Stomach (tissue), 9 donors: ENCODE data around the gene ROBO2. TPM values are rescaled to one million over a fixed set of nuclear protein-coding genes. Genes with fewer than 3 reads are reported as not detected.

ENCODE experiments used
- DNase-seq, 2 donors: peaks; one replicate each; pipeline versions ENCODE4 v3.0.0 to v3.0.0-alpha.2; 2013 to 2019
- H3K27ac ChIP-seq, 5 donors: fragments of 200-600 bp in 4 of 5; sonication (generic) in 4 of 5; one replicate each; pipeline ENCODE4 v1.5.1; 2013 to 2019; ENCODE audit warnings: mild to moderate bottlenecking in 1 of 5, moderate library complexity in 1 of 5
- H3K27me3 ChIP-seq, 3 donors: fragments of 200-600 bp; sonication (generic); one replicate each; pipeline ENCODE4 v1.5.1; 2017 to 2019; ENCODE audit warnings: mixed run types in 1 of 3
- H3K36me3 ChIP-seq, 4 donors: fragments of 200-600 bp; sonication (generic); 1 replicate in 3 of 4; 2 replicates in 1 of 4; pipeline ENCODE4 v1.5.1; 2016 to 2019
- H3K4me1 ChIP-seq, 4 donors: fragments of 200-600 bp; sonication (generic); one replicate each; pipeline ENCODE4 v1.5.1; 2016 to 2019
- H3K4me3 ChIP-seq, 4 donors: fragments of 200-600 bp; sonication (generic) in 3 of 4; one replicate each; pipeline ENCODE4 v1.5.1; 2016 to 2019; ENCODE audit warnings: mild to moderate bottlenecking in 1 of 4
- H3K9me3 ChIP-seq, 4 donors: fragments of 200-600 bp; sonication (generic); one replicate each; pipeline ENCODE4 v1.5.1; 2016 to 2019
- EP300 ChIP-seq: sonication (generic); formaldehyde crosslinking; IDR thresholded peaks from one replicate; pipeline ENCODE4 v1.6.1; 2017; ENCODE audit warnings: antibody characterized with exemption
- POLR2A ChIP-seq, 4 donors: fragments of 450-650 bp; IDR thresholded peaks; one replicate each; pipeline ENCODE4 v1.6.1; 2016; ENCODE audit warnings: antibody characterized with exemption in 4 of 4, control low read depth in 2 of 4, mild to moderate bottlenecking in 1 of 4, moderate library complexity in 1 of 4
- POLR2AphosphoS5 ChIP-seq, 3 donors: sonication (generic); formaldehyde crosslinking; IDR thresholded peaks; one replicate each; pipeline ENCODE4 v1.6.1; 2016; ENCODE audit warnings: antibody characterized with exemption in 3 of 3
- whole genome bisulfite sequencing, 5 donors: extraction: QIAGEN DNeasy Blood & Tissue Kit in 3 of 5; methylation state at CpG; one replicate each; pipeline versions ENCODE4 v1.1.5 to v1.1.7; 2013 to 2018; 5-methylcytosine and 5-hydroxymethylcytosine counted together
- intact Hi-C: fragments of 100-400 bp; cut with DNase I; formaldehyde crosslinking; loops from one replicate; pipeline ENCODE4 v1.15.1; 2023; ENCODE audit warnings: low total_unique reads
- polyA plus RNA-seq, 3 donors: library from polyadenylated mRNA; stranded (reverse); fragments of 200-250 nt; gene quantifications; one replicate each; pipeline ENCODE4 v1.2.3, GENCODE V29; 2013
- total RNA-seq, 5 donors: library from RNA; depleted of rRNA; stranded (reverse); fragments of >200 nt; gene quantifications; one replicate each; pipeline versions ENCODE4 v1.1.0 to v1.2.3, GENCODE V29; 2014 to 2016
- TF ChIP-seq, protein P1 (sequence below), 7 experiments: fragments of 450-650 bp in 4 of 7; fragments of 200-600 bp in 3 of 7; sonication (generic) in 3 of 7; IDR thresholded peaks; one replicate each; pipeline ENCODE4 v1.5.1; 2016 to 2019; ENCODE audit warnings: antibody characterized with exemption in 7 of 7, control low read depth in 2 of 7, mild to moderate bottlenecking in 1 of 7
- donor health status: healthy with polysubstance abuse.
- donor health status: Bipolar disorder and iron deficiency.
- donor health status: healthy.

The ROBO2 gene
- total and polyA plus RNA-seq, 8 donors = 0.25 to 11.4 (median 0.45) TPM; not detected in 2

DNA sequence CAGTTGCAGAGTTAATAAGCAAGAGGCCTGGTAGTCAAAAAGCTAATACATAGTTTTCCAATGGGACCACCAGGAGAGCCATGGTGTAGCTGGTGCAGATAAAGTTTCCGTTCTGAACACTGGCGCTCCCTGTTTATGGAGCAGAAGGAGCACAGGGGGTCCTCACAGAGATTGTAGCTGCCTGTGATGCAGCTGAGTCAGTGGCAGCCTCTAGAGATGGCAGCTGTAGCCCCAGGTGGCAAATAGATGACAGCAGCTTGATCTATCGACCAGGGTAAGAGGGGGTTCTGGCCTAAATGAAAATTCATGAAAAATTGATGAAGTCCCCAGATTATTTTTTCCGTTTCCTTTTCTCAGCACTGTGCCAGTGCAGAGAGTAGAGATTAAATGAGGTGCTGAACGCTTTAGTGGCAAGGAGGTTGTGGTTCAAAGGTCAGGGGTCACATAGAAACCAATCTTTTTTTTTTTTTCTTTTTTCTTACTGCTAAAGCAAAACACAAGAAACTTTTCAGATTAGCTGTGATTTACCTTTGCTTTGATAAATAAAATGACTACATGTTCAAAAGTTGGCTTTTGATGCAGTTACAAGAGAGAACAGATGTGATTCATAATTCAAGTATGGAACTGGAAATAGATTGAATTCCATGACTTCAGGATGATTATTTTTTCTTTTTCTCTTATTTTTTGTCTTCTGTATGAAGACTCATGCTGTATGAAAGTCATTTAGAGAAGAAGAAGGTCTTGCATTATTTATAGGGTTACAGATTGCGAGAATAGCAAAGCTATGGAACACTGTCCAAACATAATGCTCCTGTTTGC is 63.3 kb downstream of the ROBO2 start:
- no peak for DNase-seq
- Histone ChIP-seq H3K27me3 (no peaks in the 10 kb centered on the region), H3K36me3 (no peaks in the 10 kb centered on the region), H3K27ac (no peak overlapping the region), H3K4me1 (no peaks in the 10 kb centered on the region), H3K9me3 (no peaks in the 10 kb centered on the region), H3K4me3 (no peak overlapping the region)
- TF ChIP-seq, protein P1, sequence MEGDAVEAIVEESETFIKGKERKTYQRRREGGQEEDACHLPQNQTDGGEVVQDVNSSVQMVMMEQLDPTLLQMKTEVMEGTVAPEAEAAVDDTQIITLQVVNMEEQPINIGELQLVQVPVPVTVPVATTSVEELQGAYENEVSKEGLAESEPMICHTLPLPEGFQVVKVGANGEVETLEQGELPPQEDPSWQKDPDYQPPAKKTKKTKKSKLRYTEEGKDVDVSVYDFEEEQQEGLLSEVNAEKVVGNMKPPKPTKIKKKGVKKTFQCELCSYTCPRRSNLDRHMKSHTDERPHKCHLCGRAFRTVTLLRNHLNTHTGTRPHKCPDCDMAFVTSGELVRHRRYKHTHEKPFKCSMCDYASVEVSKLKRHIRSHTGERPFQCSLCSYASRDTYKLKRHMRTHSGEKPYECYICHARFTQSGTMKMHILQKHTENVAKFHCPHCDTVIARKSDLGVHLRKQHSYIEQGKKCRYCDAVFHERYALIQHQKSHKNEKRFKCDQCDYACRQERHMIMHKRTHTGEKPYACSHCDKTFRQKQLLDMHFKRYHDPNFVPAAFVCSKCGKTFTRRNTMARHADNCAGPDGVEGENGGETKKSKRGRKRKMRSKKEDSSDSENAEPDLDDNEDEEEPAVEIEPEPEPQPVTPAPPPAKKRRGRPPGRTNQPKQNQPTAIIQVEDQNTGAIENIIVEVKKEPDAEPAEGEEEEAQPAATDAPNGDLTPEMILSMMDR (IDR thresholded peaks at IDR 0.05) = no peak
- TF ChIP-seq POLR2A (IDR thresholded peaks at IDR 0.05) = no peak
- WGBS, 5 donors = 80 to 91% (median 87%) methylated on average over 6 of the region's 6 CpGs
- intact Hi-C loops = no loop called here

DNA sequence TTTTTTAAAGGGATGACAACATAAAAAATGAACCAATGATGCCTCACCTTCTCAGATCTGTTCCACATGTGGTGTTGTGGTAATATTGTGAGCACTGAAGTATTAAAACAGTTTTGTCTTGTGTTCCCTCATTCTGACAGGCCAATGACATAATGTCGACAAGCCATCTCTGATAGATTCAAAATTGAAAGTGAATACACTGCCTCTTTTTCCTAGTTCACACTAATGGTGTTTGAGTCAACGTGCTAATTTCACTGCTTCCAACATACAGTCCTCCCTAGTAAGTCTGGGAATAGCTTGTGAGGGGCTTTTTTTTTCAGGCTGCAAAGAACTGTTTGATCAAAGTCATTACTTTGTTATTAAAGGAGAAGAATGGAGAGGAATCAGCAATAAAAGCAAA is 82.8 kb downstream of the ROBO2 start:
- no peak overlapping the region for H3K4me3 ChIP-seq
- intact Hi-C loops = no loop called here
- H3K36me3 ChIP-seq = no peaks in the 10 kb centered on the region
- WGBS, 5 donors = 60 to 66% (median 64%) methylated on average over 2 of the region's 2 CpGs
- H3K27ac ChIP-seq = no peak overlapping the region
- DNase-seq = no peak
- TF ChIP-seq, protein P1 (IDR thresholded peaks at IDR 0.05) = no peak
- no peak for TF ChIP-seq POLR2AphosphoS5 (IDR thresholded peaks at IDR 0.05)
- TF ChIP-seq EP300 = no peak
- no peaks in the 10 kb centered on the region for H3K4me1 ChIP-seq
- H3K27me3 ChIP-seq = no peaks in the 10 kb centered on the region
- no peaks in the 10 kb centered on the region for H3K9me3 ChIP-seq

DNA sequence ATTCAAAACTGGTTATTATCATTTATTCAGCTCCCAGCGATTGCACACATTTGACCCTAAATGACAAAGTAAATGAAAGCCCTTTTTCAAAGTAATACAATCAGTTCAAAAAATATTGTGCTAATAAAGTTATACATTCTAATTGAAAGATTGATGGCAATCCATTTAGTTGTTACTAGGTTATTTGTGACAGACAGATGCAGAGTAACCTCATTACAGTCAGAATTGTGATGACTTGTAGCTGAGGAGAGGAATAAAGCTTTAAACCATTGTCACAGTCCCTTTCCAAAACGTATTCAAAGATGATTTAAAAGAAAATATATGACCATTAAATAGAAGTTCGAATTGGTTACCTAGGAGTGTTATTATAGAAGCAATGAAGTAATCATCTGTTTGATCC is 86.1 kb downstream of the ROBO2 start:
- H3K27ac ChIP-seq = no peak overlapping the region
- intact Hi-C loops = no loop called here
- 55 to 76% (median 70%) methylated on average over 3 of the region's 3 CpGs for WGBS, 5 donors
- H3K4me3 ChIP-seq = no peak overlapping the region
- H3K27me3 ChIP-seq = no peaks in the 10 kb centered on the region
- H3K36me3 ChIP-seq = no peaks in the 10 kb centered on the region
- DNase-seq = no peak
- TF ChIP-seq POLR2A (IDR thresholded peaks at IDR 0.05) = no peak
- no peak for TF ChIP-seq POLR2AphosphoS5 (IDR thresholded peaks at IDR 0.05)
- TF ChIP-seq, protein P1 (IDR thresholded peaks at IDR 0.05) = no peak
- no peak for TF ChIP-seq EP300
- H3K4me1 ChIP-seq = no peaks in the 10 kb centered on the region
- H3K9me3 ChIP-seq = no peaks in the 10 kb centered on the region

DNA sequence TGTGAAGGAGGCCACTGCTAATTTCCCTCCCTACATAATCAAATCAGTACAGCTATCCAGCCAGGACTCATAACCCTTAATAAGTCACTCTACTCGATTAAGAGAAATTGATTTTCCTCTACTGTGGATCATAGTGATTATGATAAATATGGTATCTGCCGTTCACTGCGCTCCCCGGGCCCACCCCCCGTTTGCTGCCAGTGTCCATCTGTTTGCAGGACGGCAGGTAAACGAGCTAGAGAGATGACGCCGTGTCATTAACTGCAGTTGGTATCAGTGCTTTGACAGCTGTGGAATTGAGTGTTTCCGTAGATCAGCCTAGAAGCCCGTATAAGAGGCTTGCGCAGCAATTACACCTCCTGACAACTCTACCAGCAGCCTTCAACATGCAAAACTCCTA is 94.9 kb downstream of the ROBO2 start:
- intact Hi-C loops = no loop called here

More for the DNA sequence above, 94.9 kb downstream of the ROBO2 start:
- H3K9me3 ChIP-seq = no peaks in the 10 kb centered on the region
- DNase-seq = peak in 1 of 2 donors; percentile 46
- no peaks in the 10 kb centered on the region for H3K36me3 ChIP-seq
- no peaks in the 10 kb centered on the region for H3K27me3 ChIP-seq
- no peak overlapping the region for H3K4me3 ChIP-seq
- H3K27ac ChIP-seq = no peak overlapping the region
- 38 to 67% (median 60%) methylated on average over 12 of the region's 12 CpGs for WGBS, 5 donors
- no peaks in the 10 kb centered on the region for H3K4me1 ChIP-seq
- TF ChIP-seq, protein P1 (IDR thresholded peaks at IDR 0.05) = no peak
- no peak for TF ChIP-seq POLR2A (IDR thresholded peaks at IDR 0.05)
- no peak for TF ChIP-seq POLR2AphosphoS5 (IDR thresholded peaks at IDR 0.05)
- no peak for TF ChIP-seq EP300
